MM.1S (cell line): ENCODE results near the gene NLGN1.

Experiments used
- EZH2 ChIP-seq: fragments of 300-600 bp; sonication (generic); optimal IDR thresholded peaks from 2 replicates; pipeline ENCODE3; 2017; ENCODE audit warnings: low read depth, mild to moderate bottlenecking, antibody characterized with exemption, low read length, mixed read lengths
- EZH2phosphoT487 ChIP-seq: fragments of 300-600 bp; sonication (generic); IDR thresholded peaks from 2 replicates; pipeline ENCODE4 v1.6.1; 2018; ENCODE audit warnings: antibody characterized with exemption, low read length
- TF ChIP-seq, protein P1 (sequence below): fragments of 300-600 bp; sonication (generic); IDR thresholded peaks from 2 replicates; pipeline ENCODE4 v1.5.1; 2016; ENCODE audit warnings: antibody characterized with exemption, low read length, mixed read lengths

DNA sequence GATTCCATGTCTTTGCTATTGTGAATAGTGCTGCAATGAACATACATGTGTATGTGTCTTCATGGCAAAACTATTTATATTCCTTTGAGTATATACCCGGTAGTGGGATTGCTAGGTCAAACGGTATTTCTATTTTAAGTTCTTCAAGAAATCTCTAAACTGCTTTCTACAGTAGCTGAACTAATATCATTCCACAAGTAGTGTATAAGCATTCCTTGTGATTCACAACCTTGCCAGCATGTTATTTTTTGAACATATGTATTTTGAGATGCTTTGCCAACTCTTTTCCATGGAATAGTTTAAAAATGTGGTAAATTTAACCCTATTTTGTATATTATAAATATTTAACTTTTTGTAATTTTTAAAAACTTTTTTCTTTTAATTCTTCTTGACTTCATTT is 868.9 kb downstream of the NLGN1 start:
- TF ChIP-seq, protein P1, sequence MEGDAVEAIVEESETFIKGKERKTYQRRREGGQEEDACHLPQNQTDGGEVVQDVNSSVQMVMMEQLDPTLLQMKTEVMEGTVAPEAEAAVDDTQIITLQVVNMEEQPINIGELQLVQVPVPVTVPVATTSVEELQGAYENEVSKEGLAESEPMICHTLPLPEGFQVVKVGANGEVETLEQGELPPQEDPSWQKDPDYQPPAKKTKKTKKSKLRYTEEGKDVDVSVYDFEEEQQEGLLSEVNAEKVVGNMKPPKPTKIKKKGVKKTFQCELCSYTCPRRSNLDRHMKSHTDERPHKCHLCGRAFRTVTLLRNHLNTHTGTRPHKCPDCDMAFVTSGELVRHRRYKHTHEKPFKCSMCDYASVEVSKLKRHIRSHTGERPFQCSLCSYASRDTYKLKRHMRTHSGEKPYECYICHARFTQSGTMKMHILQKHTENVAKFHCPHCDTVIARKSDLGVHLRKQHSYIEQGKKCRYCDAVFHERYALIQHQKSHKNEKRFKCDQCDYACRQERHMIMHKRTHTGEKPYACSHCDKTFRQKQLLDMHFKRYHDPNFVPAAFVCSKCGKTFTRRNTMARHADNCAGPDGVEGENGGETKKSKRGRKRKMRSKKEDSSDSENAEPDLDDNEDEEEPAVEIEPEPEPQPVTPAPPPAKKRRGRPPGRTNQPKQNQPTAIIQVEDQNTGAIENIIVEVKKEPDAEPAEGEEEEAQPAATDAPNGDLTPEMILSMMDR, result no peak
- TF ChIP-seq EZH2, result no peak
- no peak for TF ChIP-seq EZH2phosphoT487
